Hematopoietic multipotent progenitor cell treated with erythropoietin and hydrocortisone succinate and interleukin-3 and kit ligand, for 15 days (in vitro differentiated cells): ENCODE measurements around the gene RPL15.
"Not testable (repeated sequence)": the region's sequence is repeated elsewhere in the genome, so short reads cannot be mapped to it uniquely, and the experiment has no call there.

Source experiments
- DNase-seq: peaks from one replicate; pipeline ENCODE4 v3.0.0-alpha.2; 2015; ENCODE audit warnings: low spot score

Gene RPL15

GRCh38 chr3:23889950-23890349 is 27.0 kb upstream of the RPL15 start:
- DNase-seq: no peak

- DNase-seq: no peak
Observed at GRCh38 chr3:23894254-23895061, 22.5 kb upstream of the RPL15 start.

GRCh38 chr3:23895181-23895580 is 21.8 kb upstream of the RPL15 start:
- no peak for DNase-seq

- DNase-seq: no peak
Observed at GRCh38 chr3:23900744-23901143, 16.2 kb upstream of the RPL15 start.

GRCh38 chr3:23904545-23904944 is 12.4 kb upstream of the RPL15 start:
- no peak for DNase-seq

GRCh38 chr3:23909341-23909740 is 7.6 kb upstream of the RPL15 start:
- DNase-seq: no peak

GRCh38 chr3:23911397-23911796 is 5.5 kb upstream of the RPL15 start:
- DNase-seq: no peak

- not testable (repeated sequence) for DNase-seq
Observed at GRCh38 chr3:23912335-23912734, 4.6 kb upstream of the RPL15 start.

GRCh38 chr3:23913182-23913581 is 3.8 kb upstream of the RPL15 start:
- DNase-seq: no peak

GRCh38 chr3:23913873-23914743 is 2.8 kb upstream of the RPL15 start:
- no peak for DNase-seq

- DNase-seq: no peak
Observed at GRCh38 chr3:23915537-23916108, 1.3 kb upstream of the RPL15 start.

GRCh38 chr3:23916152-23916885 is 613 bp upstream of the RPL15 start:
- DNase-seq: no peak

GRCh38 chr3:23917679-23918303 is 859 bp downstream of the RPL15 start:
- not testable (repeated sequence) for DNase-seq

- not testable (repeated sequence) for DNase-seq
Observed at GRCh38 chr3:23918331-23918730, 1.4 kb downstream of the RPL15 start.

- no peak for DNase-seq
Observed at GRCh38 chr3:23919628-23920027, 2.7 kb downstream of the RPL15 start.

GRCh38 chr3:23920151-23920655 is 3.3 kb downstream of the RPL15 start:
- no peak for DNase-seq

- DNase-seq: no peak
Observed at GRCh38 chr3:23921052-23921511, 4.2 kb downstream of the RPL15 start.

GRCh38 chr3:23923786-23924185 is 6.9 kb downstream of the RPL15 start:
- DNase-seq: no peak

- no peak for DNase-seq
Observed at GRCh38 chr3:23926246-23926645, 9.3 kb downstream of the RPL15 start.

- no peak for DNase-seq
Observed at GRCh38 chr3:23926736-23927135, 9.8 kb downstream of the RPL15 start.

- DNase-seq: no peak
Observed at GRCh38 chr3:23928524-23928923, 11.6 kb downstream of the RPL15 start.
